Endothelial cell of umbilical vein (primary cell): ENCODE measurements around the gene SUSD5.

Experiments
- EZH2 ChIP-seq: IDR thresholded peaks from 2 replicates; pipeline ENCODE4 v1.6.1; 2012; ENCODE audit warnings: borderline replicate concordance, low read depth, mild to moderate bottlenecking, moderate library complexity, low read length, inconsistent platforms; ENCODE audit not compliant: severe bottlenecking
- FOS ChIP-seq: IDR thresholded peaks from 2 replicates; pipeline ENCODE4 v1.6.1; 2011; ENCODE audit warnings: mild to moderate bottlenecking, low read length, moderate library complexity, borderline replicate concordance; ENCODE audit not compliant: insufficient read depth
- GATA2 ChIP-seq: IDR thresholded peaks from 2 replicates; pipeline ENCODE4 v1.7.0; 2011; ENCODE audit warnings: low read depth, mild to moderate bottlenecking, moderate library complexity, mixed read lengths, low read length; ENCODE audit not compliant: insufficient read length, insufficient read depth
- JUN ChIP-seq: IDR thresholded peaks from 2 replicates; pipeline ENCODE4 v1.6.1; 2011; ENCODE audit warnings: borderline replicate concordance, low read depth; ENCODE audit not compliant: insufficient read length, insufficient read depth
- MYC ChIP-seq: IDR thresholded peaks from one replicate; pipeline ENCODE4 v1.6.1; 2011; ENCODE audit warnings: mild to moderate bottlenecking, low read depth, low read length
- POLR2A ChIP-seq: IDR thresholded peaks from 2 replicates; pipeline ENCODE4 v1.6.1; 2012; ENCODE audit warnings: low read depth, mild to moderate bottlenecking, control low read depth, low read length
- POLR2AphosphoS5 ChIP-seq: IDR thresholded peaks from 2 replicates; pipeline ENCODE4 v1.6.1; 2012; ENCODE audit warnings: low read depth, mild to moderate bottlenecking, control low read depth, low read length, moderate library complexity; ENCODE audit not compliant: insufficient read depth
- TF ChIP-seq, protein P1 (sequence below), 2 donors: IDR thresholded peaks; 1 replicate in 1 of 2; 2 replicates in 1 of 2; pipeline ENCODE4 v1.5.1; 2011; ENCODE audit warnings: low read length in 2 of 2, mild to moderate bottlenecking in 2 of 2, moderate library complexity in 2 of 2, control low read depth in 1 of 2, inconsistent platforms in 1 of 2, low read depth in 1 of 2; ENCODE audit not compliant: insufficient read depth in 1 of 2; ENCODE audit errors: extremely low read depth in 1 of 2
- TF ChIP-seq, protein P2 (sequence below): IDR thresholded peaks from 2 replicates; pipeline ENCODE4 v1.6.1; 2011; ENCODE audit not compliant: insufficient read depth, insufficient read length

DNA sequence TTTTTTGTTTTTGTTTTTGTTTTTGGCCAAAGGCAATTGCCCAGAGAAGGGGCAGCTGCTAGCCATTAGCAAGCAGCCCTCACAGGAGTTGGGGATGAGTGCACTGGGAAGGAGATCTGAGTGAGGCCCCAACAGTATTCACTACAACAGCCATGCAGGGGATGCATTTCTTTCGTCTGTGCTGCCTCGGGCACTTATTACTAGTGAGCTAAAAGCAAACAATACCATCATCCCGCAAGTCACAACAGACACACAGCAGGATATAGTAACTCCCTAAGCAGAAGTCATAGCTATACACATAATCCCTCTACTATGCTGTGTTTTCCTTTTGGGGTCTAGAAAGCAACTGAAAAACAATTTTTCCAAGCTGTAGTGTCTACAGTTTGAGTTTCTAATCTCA is 77.6 kb downstream of the SUSD5 start:
- TF ChIP-seq, protein P1, sequence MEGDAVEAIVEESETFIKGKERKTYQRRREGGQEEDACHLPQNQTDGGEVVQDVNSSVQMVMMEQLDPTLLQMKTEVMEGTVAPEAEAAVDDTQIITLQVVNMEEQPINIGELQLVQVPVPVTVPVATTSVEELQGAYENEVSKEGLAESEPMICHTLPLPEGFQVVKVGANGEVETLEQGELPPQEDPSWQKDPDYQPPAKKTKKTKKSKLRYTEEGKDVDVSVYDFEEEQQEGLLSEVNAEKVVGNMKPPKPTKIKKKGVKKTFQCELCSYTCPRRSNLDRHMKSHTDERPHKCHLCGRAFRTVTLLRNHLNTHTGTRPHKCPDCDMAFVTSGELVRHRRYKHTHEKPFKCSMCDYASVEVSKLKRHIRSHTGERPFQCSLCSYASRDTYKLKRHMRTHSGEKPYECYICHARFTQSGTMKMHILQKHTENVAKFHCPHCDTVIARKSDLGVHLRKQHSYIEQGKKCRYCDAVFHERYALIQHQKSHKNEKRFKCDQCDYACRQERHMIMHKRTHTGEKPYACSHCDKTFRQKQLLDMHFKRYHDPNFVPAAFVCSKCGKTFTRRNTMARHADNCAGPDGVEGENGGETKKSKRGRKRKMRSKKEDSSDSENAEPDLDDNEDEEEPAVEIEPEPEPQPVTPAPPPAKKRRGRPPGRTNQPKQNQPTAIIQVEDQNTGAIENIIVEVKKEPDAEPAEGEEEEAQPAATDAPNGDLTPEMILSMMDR (IDR thresholded peaks at IDR 0.05; ENCODE audit: extremely low read depth in 1 of 2, insufficient read depth in 1 of 2, low read depth in 1 of 2, low read length in 2 of 2), result no peak
- no peak for TF ChIP-seq JUN
- no peak for TF ChIP-seq POLR2A
- TF ChIP-seq POLR2AphosphoS5, result no peak
- no peak for TF ChIP-seq GATA2
- TF ChIP-seq EZH2, result no peak
- TF ChIP-seq MYC, result no peak
- TF ChIP-seq FOS, result no peak
- TF ChIP-seq, protein P2, sequence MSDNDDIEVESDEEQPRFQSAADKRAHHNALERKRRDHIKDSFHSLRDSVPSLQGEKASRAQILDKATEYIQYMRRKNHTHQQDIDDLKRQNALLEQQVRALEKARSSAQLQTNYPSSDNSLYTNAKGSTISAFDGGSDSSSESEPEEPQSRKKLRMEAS, result no peak
